Esophagus muscularis mucosa (tissue), 4 donors: Measurements from ENCODE around the gene STKLD1. TPM values are rescaled to one million over a fixed set of nuclear protein-coding genes. Genes with fewer than 3 reads are reported as not detected.

ENCODE experiments used
- DNase-seq: peaks from one replicate; pipeline ENCODE4 v3.0.0-alpha.2; 2017; ENCODE audit errors: extremely low spot score
- H3K27ac ChIP-seq, 4 donors: fragments of 200-600 bp; sonication (generic); replicated peaks in 1 of 4; 1 replicate in 3 of 4; 2 replicates in 1 of 4; pipeline ENCODE4 v1.5.1; 2016 to 2019; ENCODE audit warnings: mild to moderate bottlenecking in 1 of 4
- H3K27me3 ChIP-seq, 4 donors: fragments of 200-600 bp; sonication (generic); one replicate each; pipeline versions ENCODE4 v1.5.1 to v1.6.0; 2016 to 2019
- H3K36me3 ChIP-seq, 4 donors: fragments of 200-600 bp; sonication (generic); one replicate each; pipeline ENCODE4 v1.5.1; 2016 to 2019
- H3K4me1 ChIP-seq, 4 donors: fragments of 200-600 bp; sonication (generic); one replicate each; pipeline ENCODE4 v1.5.1; 2016 to 2019
- H3K4me3 ChIP-seq, 4 donors: fragments of 200-600 bp; sonication (generic); 1 replicate in 2 of 4; 2 replicates in 2 of 4; pipeline ENCODE4 v1.5.1; 2016 to 2019; ENCODE audit warnings: mild to moderate bottlenecking in 4 of 4, moderate library complexity in 1 of 4
- H3K9me3 ChIP-seq, 4 donors: fragments of 200-600 bp; sonication (generic); 1 replicate in 3 of 4; 2 replicates in 1 of 4; pipeline ENCODE4 v1.5.1; 2016 to 2019
- CTCF ChIP-seq, 3 experiments: fragments of 200-600 bp in 2 of 3; fragments of 450-650 bp in 1 of 3; sonication (generic) in 2 of 3; IDR thresholded peaks; one replicate each; pipeline ENCODE4 v1.5.1; 2017 to 2019; ENCODE audit warnings: antibody characterized with exemption in 3 of 3, mild to moderate bottlenecking in 2 of 3, moderate library complexity in 1 of 3
- EP300 ChIP-seq: sonication (generic); formaldehyde crosslinking; IDR thresholded peaks from one replicate; pipeline ENCODE4 v1.6.1; 2017; ENCODE audit warnings: antibody characterized with exemption
- POLR2A ChIP-seq: fragments of 450-650 bp; IDR thresholded peaks from one replicate; pipeline ENCODE4 v1.6.1; 2017; ENCODE audit warnings: antibody characterized with exemption, moderate library complexity, mild to moderate bottlenecking, low read depth
- POLR2AphosphoS5 ChIP-seq, 2 donors: sonication (generic); formaldehyde crosslinking; IDR thresholded peaks; one replicate each; pipeline ENCODE4 v1.6.1; 2017; ENCODE audit warnings: antibody characterized with exemption in 2 of 2
- WGBS: methylation state at CpG from one replicate; pipeline ENCODE4 v1.1.5; 2018; 5-methylcytosine and 5-hydroxymethylcytosine counted together
- intact Hi-C: fragments of 100-400 bp; cut with DNase I; formaldehyde crosslinking; loops from one replicate; pipeline ENCODE4 v1.15.1; 2023
- total RNA-seq, 4 donors: library from RNA; depleted of rRNA; stranded (reverse); fragments of >200 nt; gene quantifications; one replicate each; pipeline versions ENCODE4 v1.1.0 to v1.2.1, GENCODE V29; 2016

The STKLD1 gene
- total RNA-seq, 4 donors from 2014 or later: 0.26 to 2.1 (median 1.0) TPM; not detected in 1

DNA sequence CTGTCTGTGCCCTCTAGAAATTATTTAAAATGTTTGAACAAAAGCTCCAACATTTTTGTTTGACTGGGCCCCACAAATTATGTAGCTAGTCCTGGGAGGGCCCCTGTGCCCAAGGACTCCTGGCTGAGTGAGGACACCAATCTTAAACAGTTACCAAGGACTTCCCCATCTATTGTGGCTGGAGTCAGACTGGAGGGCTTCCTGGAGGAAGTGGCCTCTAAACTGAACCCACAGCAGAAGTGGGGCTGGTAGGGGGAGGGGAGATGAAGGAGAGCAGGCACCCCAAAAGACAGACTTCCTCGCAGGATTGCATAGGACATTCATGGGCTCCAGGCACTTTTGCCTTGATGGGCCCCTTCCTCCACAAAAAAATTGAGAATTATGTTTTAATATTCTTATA is 54.1 kb downstream of the STKLD1 start:
- intact Hi-C loops: no loop called here
- no peaks in the 10 kb centered on the region for H3K9me3 ChIP-seq
- no peak for DNase-seq
- 88% methylated on average over 1 of the region's 1 CpG for WGBS
- no peak overlapping the region for H3K27ac ChIP-seq
- peaks cover 0 to 48% (median 17%) of the 10 kb centered on the region in 4 donors for H3K27me3 ChIP-seq
- H3K4me3 ChIP-seq: no peak overlapping the region
- peaks cover 2 to 22% (median 18%) of the 10 kb centered on the region in 4 donors for H3K4me1 ChIP-seq
- peaks cover 0 to 2% (median 0%) of the 10 kb centered on the region in 4 donors for H3K36me3 ChIP-seq
- no peak for TF ChIP-seq POLR2AphosphoS5 (IDR thresholded peaks at IDR 0.05)
- TF ChIP-seq CTCF (IDR thresholded peaks at IDR 0.05): no peak
- TF ChIP-seq EP300: no peak
- no peak for TF ChIP-seq POLR2A

DNA sequence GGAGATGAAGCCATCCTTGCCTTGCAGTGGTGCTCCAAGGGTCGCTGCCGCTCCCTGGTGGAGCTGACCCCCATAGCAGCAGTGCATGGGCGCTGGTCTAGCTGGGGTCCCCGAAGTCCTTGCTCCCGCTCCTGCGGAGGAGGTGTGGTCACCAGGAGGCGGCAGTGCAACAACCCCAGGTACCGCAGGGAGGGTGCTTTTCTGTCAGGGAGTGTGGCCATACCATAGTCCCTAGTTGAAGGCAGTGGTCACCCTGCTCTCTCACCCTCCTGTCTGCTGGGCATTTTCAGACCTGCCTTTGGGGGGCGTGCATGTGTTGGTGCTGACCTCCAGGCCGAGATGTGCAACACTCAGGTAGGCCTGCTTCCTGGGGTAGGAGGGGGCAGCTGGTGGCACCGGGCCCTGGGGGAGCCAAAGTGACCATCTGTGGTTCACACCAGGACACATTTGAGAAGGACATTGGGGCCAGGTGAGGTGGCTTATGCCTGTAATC is 57.2 kb downstream of the STKLD1 start:
- TF ChIP-seq CTCF (IDR thresholded peaks at IDR 0.05) (no peak), POLR2A (no peak), EP300 (no peak), POLR2AphosphoS5 (IDR thresholded peaks at IDR 0.05) (no peak)
- WGBS: 82% methylated on average over 3 of the region's 11 CpGs
- no peak for DNase-seq
- Histone ChIP-seq H3K9me3 (no peaks in the 10 kb centered on the region), H3K27ac (no peak overlapping the region), H3K27me3 (peaks cover 0 to 17% (median 3%) of the 10 kb centered on the region in 4 donors), H3K4me3 (no peak overlapping the region), H3K36me3 (no peaks in the 10 kb centered on the region), H3K4me1 (peaks cover 0 to 16% (median 14%) of the 10 kb centered on the region in 4 donors)
- intact Hi-C loops: no loop called here

- H3K36me3 ChIP-seq: no peaks in the 10 kb centered on the region
- no peak overlapping the region for H3K27ac ChIP-seq
- TF ChIP-seq POLR2AphosphoS5 (IDR thresholded peaks at IDR 0.05): no peak
- no peak for TF ChIP-seq EP300
- no peak for TF ChIP-seq POLR2A
- no peak for TF ChIP-seq CTCF (IDR thresholded peaks at IDR 0.05)
- 65% methylated on average over 10 of the region's 16 CpGs for WGBS
- no peak overlapping the region for H3K4me3 ChIP-seq
- DNase-seq: no peak
- intact Hi-C loops: no loop called here
- no peaks in the 10 kb centered on the region for H3K9me3 ChIP-seq
- H3K27me3 ChIP-seq: no peaks in the 10 kb centered on the region
- H3K4me1 ChIP-seq: no peaks in the 10 kb centered on the region
Measured at GRCh38 chr9:133436681-133437080, 60.5 kb downstream of the STKLD1 start.

DNA sequence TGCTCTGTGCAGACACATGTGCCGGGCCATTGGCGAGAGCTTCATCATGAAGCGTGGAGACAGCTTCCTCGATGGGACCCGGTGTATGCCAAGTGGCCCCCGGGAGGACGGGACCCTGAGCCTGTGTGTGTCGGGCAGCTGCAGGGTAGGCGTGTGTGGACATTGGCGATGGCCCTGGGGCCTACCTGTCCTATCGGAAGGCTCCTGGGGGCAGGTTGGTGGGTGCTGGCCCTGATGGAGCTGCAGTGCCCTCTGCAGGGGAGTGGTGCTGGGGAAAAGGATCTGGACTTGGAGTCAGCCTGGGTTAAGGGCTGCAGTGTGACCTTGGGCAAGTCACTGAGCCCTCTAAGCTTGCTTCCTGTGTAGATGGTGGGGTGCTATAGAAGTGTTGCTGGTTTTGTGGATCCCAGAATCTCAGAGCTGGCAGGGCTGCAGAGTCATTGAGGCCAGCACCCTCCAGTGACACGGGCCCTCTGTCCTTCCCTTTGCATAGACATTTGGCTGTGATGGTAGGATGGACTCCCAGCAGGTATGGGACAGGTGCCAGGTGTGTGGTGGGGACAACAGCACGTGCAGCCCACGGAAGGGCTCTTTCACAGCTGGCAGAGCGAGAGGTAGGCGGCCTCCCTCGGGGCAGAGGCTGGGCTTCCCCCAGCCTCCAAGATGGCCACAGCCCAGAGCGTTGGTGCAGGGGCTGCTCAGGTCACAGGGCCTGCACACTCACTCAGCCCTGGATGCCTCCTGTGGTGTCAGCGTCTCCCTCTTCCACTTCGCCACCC is 61.8 kb downstream of the STKLD1 start:
- H3K9me3 ChIP-seq: no peaks in the 10 kb centered on the region
- H3K4me3 ChIP-seq: no peak overlapping the region
- intact Hi-C loops: no loop called here
- H3K4me1 ChIP-seq: no peaks in the 10 kb centered on the region
- no peak for TF ChIP-seq POLR2AphosphoS5 (IDR thresholded peaks at IDR 0.05)
- TF ChIP-seq CTCF (IDR thresholded peaks at IDR 0.05): no peak
- no peak for TF ChIP-seq POLR2A
- no peak for TF ChIP-seq EP300
- H3K36me3 ChIP-seq: no peaks in the 10 kb centered on the region
- no peak for DNase-seq
- 91% methylated on average over 18 of the region's 20 CpGs for WGBS
- no peak overlapping the region for H3K27ac ChIP-seq
- no peaks in the 10 kb centered on the region for H3K27me3 ChIP-seq
